NB4 (cell line): ENCODE measurements around the gene SETD6.

Experiments used
- CTCF ChIP-seq: IDR thresholded peaks from one replicate; pipeline ENCODE4 v1.5.1; 2012; ENCODE audit warnings: low read depth, low read length
- MAX ChIP-seq: IDR thresholded peaks from 2 replicates; pipeline ENCODE4 v1.6.1; 2011; ENCODE audit warnings: low read depth, low read length
- MYC ChIP-seq: IDR thresholded peaks from 2 replicates; pipeline ENCODE4 v1.6.1; 2011; ENCODE audit warnings: low read depth, low read length
- POLR2A ChIP-seq: IDR thresholded peaks from 2 replicates; pipeline ENCODE4 v1.6.1; 2011; ENCODE audit warnings: mild to moderate bottlenecking; ENCODE audit not compliant: insufficient read length; ENCODE audit errors: extremely low read depth

GRCh38 chr16:58518083-58518979, 3.0 kb downstream of the SETD6 start:
- TF ChIP-seq CTCF, result no peak
- no peak for TF ChIP-seq MYC
- TF ChIP-seq POLR2A, result no peak
- TF ChIP-seq MAX, result no peak
